Epithelial cell of esophagus (primary cell): ENCODE results near the gene KIF11.

Experiments used
- DNase-seq: peaks from one replicate; pipeline ENCODE4 v3.0.0; 2010; ENCODE audit warnings: low read depth
- H3K4me3 ChIP-seq: 2 replicates; pipeline ENCODE4 v1.5.1; 2011; ENCODE audit warnings: mild to moderate bottlenecking, low read length, control low read depth
- CTCF ChIP-seq: IDR thresholded peaks from 2 replicates; pipeline ENCODE4 v1.5.1; 2011; ENCODE audit warnings: low read depth, mild to moderate bottlenecking, low read length, control low read depth, inconsistent platforms; ENCODE audit not compliant: insufficient read depth; ENCODE audit errors: missing control alignments

Gene KIF11

DNA sequence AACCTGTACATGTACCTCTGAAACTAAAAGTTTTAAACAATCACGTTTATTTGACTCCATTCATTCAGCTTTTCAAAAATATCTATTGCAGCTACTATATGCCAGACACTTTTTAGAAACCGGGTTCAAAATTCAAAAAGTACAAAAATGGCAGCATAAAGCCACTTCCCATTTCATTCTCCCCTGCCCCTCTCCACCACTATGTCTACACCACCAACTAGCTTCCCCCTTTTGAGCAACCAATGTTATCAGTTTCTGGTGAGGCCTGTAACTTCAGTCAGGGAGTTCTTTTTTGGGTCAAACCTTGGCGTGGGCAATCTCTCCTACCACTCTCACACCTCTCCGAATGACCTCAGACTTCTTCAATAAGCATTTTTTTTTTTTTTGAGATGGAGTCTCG, 85.3 kb downstream of the KIF11 start:
- no peak overlapping the region for H3K4me3 ChIP-seq
- no peak for DNase-seq
- no peak for TF ChIP-seq CTCF

DNA sequence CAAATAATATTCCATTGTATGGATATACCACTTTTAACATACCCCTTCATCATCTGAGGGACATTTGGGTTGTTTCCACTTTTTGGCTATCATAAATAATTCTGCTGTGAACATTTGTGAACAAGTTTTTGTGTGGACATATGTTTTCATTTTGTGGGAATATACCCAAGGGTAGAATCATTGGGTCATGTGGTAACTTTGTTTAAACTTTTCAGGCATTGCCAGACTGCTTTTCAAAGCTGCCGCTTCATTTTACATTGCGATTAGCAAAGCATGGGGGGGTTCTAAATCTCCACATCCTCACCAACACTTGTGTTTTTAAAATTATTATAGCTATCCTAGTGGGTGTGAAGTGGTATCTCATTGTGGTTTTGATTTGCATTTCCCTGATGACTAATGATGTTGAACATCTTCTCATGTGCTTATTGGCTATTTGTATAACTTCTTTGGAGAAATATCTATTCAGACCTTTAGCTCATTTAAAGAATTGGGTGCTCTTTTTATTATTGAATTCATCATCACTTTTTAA, 88.4 kb downstream of the KIF11 start:
- TF ChIP-seq CTCF, result no peak

GRCh38 chr10:92688573-92688926, 95.6 kb downstream of the KIF11 start:
- no peak for TF ChIP-seq CTCF
- no peak for DNase-seq
- no peak overlapping the region for H3K4me3 ChIP-seq

More for the DNA sequence above, 88.4 kb downstream of the KIF11 start:
- no peak overlapping the region for H3K4me3 ChIP-seq
- no peak for DNase-seq

GRCh38 chr10:92688927-92689662, 96.2 kb downstream of the KIF11 start:
- TF ChIP-seq CTCF, result no peak
- H3K4me3 ChIP-seq, result peak overlapping the region; percentile 37
- DNase-seq, result peak; percentile 14

DNA sequence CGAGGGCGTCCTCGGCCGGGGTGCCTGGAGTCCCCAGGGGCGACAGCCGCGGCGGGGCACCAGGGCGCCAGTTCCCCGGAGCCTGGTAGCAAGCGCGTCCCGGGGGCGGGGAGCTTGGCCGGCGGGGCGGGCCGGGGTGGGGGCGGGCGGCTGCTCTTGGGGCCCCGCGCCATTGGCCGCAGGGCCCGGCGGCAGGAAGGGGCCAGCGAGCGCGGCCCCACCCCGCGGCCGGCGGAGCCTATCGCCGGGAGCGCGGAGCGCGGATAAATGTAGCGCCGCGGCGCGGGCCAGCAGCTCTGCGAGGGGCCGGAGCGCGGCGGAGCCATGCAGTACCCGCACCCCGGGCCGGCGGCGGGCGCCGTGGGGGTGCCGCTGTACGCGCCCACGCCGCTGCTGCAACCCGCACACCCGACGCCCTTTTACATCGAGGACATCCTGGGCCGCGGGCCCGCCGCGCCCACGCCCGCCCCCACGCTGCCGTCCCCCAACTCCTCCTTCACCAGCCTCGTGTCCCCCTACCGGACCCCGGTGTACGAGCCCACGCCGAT, 96.8 kb downstream of the KIF11 start, which contains the start of gene HHEX:
TSS of gene HHEX (plus strand) at position 293 of the 548 bp plus-strand sequence. CDS start at position 325, 32 bp downstream.
- peak; percentile 69 for DNase-seq
- H3K4me3 ChIP-seq, result peak within 1 kb of the TSS; percentile 37
- TF ChIP-seq CTCF, result no peak

- TF ChIP-seq CTCF, result no peak
- peak; percentile 62 for DNase-seq
- peak overlapping the region; percentile 34 for H3K4me3 ChIP-seq
Observed at GRCh38 chr10:92690211-92690914, 97.4 kb downstream of the KIF11 start.
